HEK293 (cell line): Measurements from ENCODE around the gene RHBDF2.
A peak's percentile ranks its signal among the peaks of the same experiment; 100 is the strongest.

Source experiments
- ATF2 ChIP-seq: fragments of 450-650 bp; formaldehyde crosslinking; IDR thresholded peaks from 2 replicates; pipeline ENCODE4 v1.5.1; 2016; ENCODE audit warnings: missing biosample characterization, missing genetic modification characterization, low read depth
- FEZF1 ChIP-seq: fragments of 450-650 bp; formaldehyde crosslinking; IDR thresholded peaks from 2 replicates; pipeline ENCODE4 v1.5.1; 2016; ENCODE audit warnings: missing biosample characterization, missing genetic modification characterization
- GLIS2 ChIP-seq: fragments of 450-650 bp; formaldehyde crosslinking; IDR thresholded peaks from 2 replicates; pipeline ENCODE4 v1.5.1; 2016; ENCODE audit warnings: missing biosample characterization, missing genetic modification characterization
- KLF16 ChIP-seq: fragments of 450-650 bp; formaldehyde crosslinking; IDR thresholded peaks from 2 replicates; pipeline ENCODE4 v1.5.1; 2017; ENCODE audit warnings: missing biosample characterization, missing genetic modification characterization
- KLF17 ChIP-seq: fragments of 450-650 bp; formaldehyde crosslinking; IDR thresholded peaks from 2 replicates; pipeline ENCODE4 v1.5.1; 2016; ENCODE audit warnings: missing biosample characterization, missing genetic modification characterization
- PRDM10 ChIP-seq: fragments of 450-650 bp; formaldehyde crosslinking; IDR thresholded peaks from 2 replicates; pipeline ENCODE4 v1.5.1; 2016; ENCODE audit warnings: missing biosample characterization, missing genetic modification characterization
- SCRT2 ChIP-seq: fragments of 450-650 bp; formaldehyde crosslinking; IDR thresholded peaks from 2 replicates; pipeline ENCODE4 v1.5.1; 2016; ENCODE audit warnings: missing biosample characterization, missing genetic modification characterization
- SETDB1 ChIP-seq: IDR thresholded peaks from one replicate; pipeline ENCODE4 v1.6.1; 2017; ENCODE audit warnings: mild to moderate bottlenecking, low read length, moderate library complexity, mixed read lengths; ENCODE audit not compliant: insufficient read length
- WT1 ChIP-seq: fragments of 450-650 bp; formaldehyde crosslinking; IDR thresholded peaks from 2 replicates; pipeline ENCODE4 v1.5.1; 2016; ENCODE audit warnings: missing biosample characterization, missing genetic modification characterization
- YY1 ChIP-seq: fragments of 450-650 bp; formaldehyde crosslinking; IDR thresholded peaks from 2 replicates; pipeline ENCODE4 v1.5.1; 2018; ENCODE audit warnings: missing biosample characterization, missing genetic modification characterization
- ZBTB10 ChIP-seq: fragments of 450-650 bp; formaldehyde crosslinking; IDR thresholded peaks from 2 replicates; pipeline ENCODE4 v1.5.1; 2016; ENCODE audit warnings: missing biosample characterization, missing genetic modification characterization
- ZBTB26 ChIP-seq: fragments of 450-650 bp; formaldehyde crosslinking; optimal IDR thresholded peaks from 2 replicates; pipeline ENCODE3; 2016; ENCODE audit warnings: missing biosample characterization, mild to moderate bottlenecking, missing genetic modification characterization
- ZFHX2 ChIP-seq: fragments of 450-650 bp; formaldehyde crosslinking; conservative IDR thresholded peaks from 2 replicates; pipeline ENCODE4 v1.5.1; 2016; ENCODE audit warnings: missing biosample characterization, missing genetic modification characterization
- ZNF175 ChIP-seq: fragments of 450-650 bp; formaldehyde crosslinking; IDR thresholded peaks from 2 replicates; pipeline ENCODE4 v1.5.1; 2016; ENCODE audit warnings: missing biosample characterization, missing genetic modification characterization
- ZNF2 ChIP-seq: fragments of 450-650 bp; formaldehyde crosslinking; IDR thresholded peaks from 2 replicates; pipeline ENCODE4 v1.5.1; 2016; ENCODE audit warnings: missing biosample characterization, missing genetic modification characterization
- ZNF223 ChIP-seq: fragments of 450-650 bp; formaldehyde crosslinking; IDR thresholded peaks from 2 replicates; pipeline ENCODE4 v1.5.1; 2016; ENCODE audit warnings: missing biosample characterization, missing genetic modification characterization
- ZNF24 ChIP-seq: fragments of 450-650 bp; formaldehyde crosslinking; IDR thresholded peaks from 2 replicates; pipeline ENCODE4 v1.5.1; 2016; ENCODE audit warnings: missing biosample characterization, missing genetic modification characterization
- ZNF341 ChIP-seq: fragments of 450-650 bp; formaldehyde crosslinking; IDR thresholded peaks from 2 replicates; pipeline ENCODE4; 2016; ENCODE audit warnings: low read depth, missing biosample characterization, missing genetic modification characterization
- ZNF366 ChIP-seq: fragments of 450-650 bp; formaldehyde crosslinking; conservative IDR thresholded peaks from 2 replicates; pipeline ENCODE4 v1.5.1; 2016; ENCODE audit warnings: missing biosample characterization, missing genetic modification characterization
- ZNF394 ChIP-seq: fragments of 450-650 bp; formaldehyde crosslinking; IDR thresholded peaks from 2 replicates; pipeline ENCODE4 v1.5.1; 2016; ENCODE audit warnings: missing biosample characterization, missing genetic modification characterization, mild to moderate bottlenecking, moderate library complexity, borderline replicate concordance
- ZNF416 ChIP-seq: fragments of 450-650 bp; formaldehyde crosslinking; IDR thresholded peaks from 2 replicates; pipeline ENCODE4 v1.5.1; 2016; ENCODE audit warnings: missing biosample characterization, missing genetic modification characterization
- ZNF423 ChIP-seq: fragments of 450-650 bp; formaldehyde crosslinking; IDR thresholded peaks from 2 replicates; pipeline ENCODE4 v1.5.1; 2016; ENCODE audit warnings: missing biosample characterization, missing genetic modification characterization
- ZNF449 ChIP-seq: fragments of 450-650 bp; formaldehyde crosslinking; IDR thresholded peaks from 2 replicates; pipeline ENCODE4 v1.5.1; 2017; ENCODE audit warnings: missing biosample characterization, mild to moderate bottlenecking, missing genetic modification characterization, moderate library complexity
- ZNF501 ChIP-seq: fragments of 450-650 bp; formaldehyde crosslinking; IDR thresholded peaks from 2 replicates; pipeline ENCODE4 v1.5.1; 2016; ENCODE audit warnings: missing biosample characterization, missing genetic modification characterization
- ZNF529 ChIP-seq: fragments of 450-650 bp; formaldehyde crosslinking; IDR thresholded peaks from 2 replicates; pipeline ENCODE4 v1.5.1; 2017; ENCODE audit warnings: missing genetic modification characterization, missing biosample characterization; ENCODE audit not compliant: insufficient replicate concordance
- ZNF530 ChIP-seq: fragments of 450-650 bp; formaldehyde crosslinking; IDR thresholded peaks from 2 replicates; pipeline ENCODE4 v1.5.1; 2016; ENCODE audit warnings: low read depth, missing biosample characterization, missing genetic modification characterization
- ZNF585B ChIP-seq: fragments of 450-650 bp; formaldehyde crosslinking; IDR thresholded peaks from 2 replicates; pipeline ENCODE4 v1.5.1; 2016; ENCODE audit warnings: missing biosample characterization, missing genetic modification characterization
- ZNF677 ChIP-seq: fragments of 450-650 bp; IDR thresholded peaks from 2 replicates; pipeline ENCODE4 v1.5.0; 2018; ENCODE audit warnings: missing biosample characterization, mild to moderate bottlenecking, missing genetic modification characterization, moderate library complexity

Gene RHBDF2

GRCh38 chr17:76540381-76541300 lies 39.4 kb upstream of the RHBDF2 start (continued):
- TF ChIP-seq ZBTB10 (tag by site-specific recombination) (0 out of 2 replicates have a peak, but pooled peaks have one; percentile 44), ZNF416 (tag by site-specific recombination) (no peak), ZNF501 (tag by site-specific recombination) (peak; percentile 64; the same call in 1 of the 2 replicates), ZNF24 (peak; percentile 64), ZBTB26 (tag by site-specific recombination) (peak; percentile 72), ZNF423 (tag by site-specific recombination) (peak; percentile 83), ZNF449 (no peak), ZNF223 (tag by site-specific recombination) (peak; percentile 26; the same call in 1 of the 2 replicates), ZFHX2 (tag by site-specific recombination) (peak; percentile 76), YY1 (tag by site-specific recombination) (no peak), ZNF585B (tag by site-specific recombination) (no peak), ZNF530 (tag by site-specific recombination) (no peak), ATF2 (peak; percentile 99), ZNF366 (peak; percentile 98), SCRT2 (tag by site-specific recombination) (peak; percentile 47; the same call in 1 of the 2 replicates), ZNF341 (peak; percentile 87), ZNF529 (tag by site-specific recombination) (no peak), SETDB1 (no peak), ZNF175 (no peak), ZNF2 (tag by site-specific recombination) (peak; percentile 86), FEZF1 (tag by site-specific recombination) (no peak), ZNF677 (tag by site-specific recombination) (no peak), WT1 (tag by site-specific recombination) (peak; percentile 87), PRDM10 (peak; percentile 93), GLIS2 (tag by site-specific recombination) (peak; percentile 83), KLF16 (peak; percentile 38; the same call in 1 of the 2 replicates), ZNF394 (tag by site-specific recombination) (peak; percentile 97), KLF17 (peak; percentile 52)
